NB4 (cell line): Measurements from ENCODE around the gene METAP1D.

ENCODE experiments used
- DNase-seq: peaks from one replicate; pipeline ENCODE4 v3.0.0; 2010; ENCODE audit warnings: low read depth
- H3K4me3 ChIP-seq: one replicate; pipeline ENCODE4 v1.5.1; 2011; ENCODE audit warnings: mild to moderate bottlenecking, low read depth, low read length, moderate library complexity
- MYC ChIP-seq: IDR thresholded peaks from 2 replicates; pipeline ENCODE4 v1.6.1; 2011; ENCODE audit warnings: low read depth, low read length
- POLR2A ChIP-seq: IDR thresholded peaks from 2 replicates; pipeline ENCODE4 v1.6.1; 2011; ENCODE audit warnings: mild to moderate bottlenecking; ENCODE audit not compliant: insufficient read length; ENCODE audit errors: extremely low read depth
- TF ChIP-seq, protein P1 (sequence below): IDR thresholded peaks from one replicate; pipeline ENCODE4 v1.5.1; 2012; ENCODE audit warnings: low read depth, low read length
- TF ChIP-seq, protein P2 (sequence below): IDR thresholded peaks from 2 replicates; pipeline ENCODE4 v1.6.1; 2011; ENCODE audit warnings: low read depth, low read length

Gene METAP1D

DNA sequence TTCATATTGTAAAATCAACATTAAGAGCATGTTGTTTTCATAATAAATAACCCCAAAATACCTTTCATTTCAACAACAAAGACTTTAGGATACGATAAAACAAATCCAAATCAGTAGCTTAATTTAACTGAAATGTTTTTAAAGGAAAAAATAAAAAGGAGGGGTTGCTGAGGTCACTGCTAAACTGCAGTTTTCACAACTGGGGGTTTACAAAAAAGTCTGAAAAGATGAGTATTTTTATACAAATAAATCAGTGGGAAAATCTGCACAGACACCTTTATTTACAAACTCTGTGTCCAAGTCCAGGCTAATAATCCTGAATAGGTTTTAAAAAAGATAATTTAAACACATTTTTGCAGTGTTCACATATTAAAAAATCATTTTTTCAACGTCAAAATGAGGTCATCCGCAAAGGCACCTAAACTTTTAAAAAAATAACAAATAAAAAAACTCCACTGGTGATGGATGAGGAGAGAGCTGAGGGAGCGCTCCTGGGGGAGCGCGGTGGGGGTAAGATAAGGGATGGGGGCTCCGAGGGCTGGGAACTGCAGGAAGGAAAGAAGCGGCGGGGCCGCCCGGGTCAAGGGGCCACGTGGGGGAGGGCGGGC is 99.8 kb downstream of the METAP1D start:
- peak overlapping the region; percentile 34 for H3K4me3 ChIP-seq
- TF ChIP-seq, protein P1, sequence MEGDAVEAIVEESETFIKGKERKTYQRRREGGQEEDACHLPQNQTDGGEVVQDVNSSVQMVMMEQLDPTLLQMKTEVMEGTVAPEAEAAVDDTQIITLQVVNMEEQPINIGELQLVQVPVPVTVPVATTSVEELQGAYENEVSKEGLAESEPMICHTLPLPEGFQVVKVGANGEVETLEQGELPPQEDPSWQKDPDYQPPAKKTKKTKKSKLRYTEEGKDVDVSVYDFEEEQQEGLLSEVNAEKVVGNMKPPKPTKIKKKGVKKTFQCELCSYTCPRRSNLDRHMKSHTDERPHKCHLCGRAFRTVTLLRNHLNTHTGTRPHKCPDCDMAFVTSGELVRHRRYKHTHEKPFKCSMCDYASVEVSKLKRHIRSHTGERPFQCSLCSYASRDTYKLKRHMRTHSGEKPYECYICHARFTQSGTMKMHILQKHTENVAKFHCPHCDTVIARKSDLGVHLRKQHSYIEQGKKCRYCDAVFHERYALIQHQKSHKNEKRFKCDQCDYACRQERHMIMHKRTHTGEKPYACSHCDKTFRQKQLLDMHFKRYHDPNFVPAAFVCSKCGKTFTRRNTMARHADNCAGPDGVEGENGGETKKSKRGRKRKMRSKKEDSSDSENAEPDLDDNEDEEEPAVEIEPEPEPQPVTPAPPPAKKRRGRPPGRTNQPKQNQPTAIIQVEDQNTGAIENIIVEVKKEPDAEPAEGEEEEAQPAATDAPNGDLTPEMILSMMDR: no peak
- TF ChIP-seq MYC: no peak
- DNase-seq: no peak

DNA sequence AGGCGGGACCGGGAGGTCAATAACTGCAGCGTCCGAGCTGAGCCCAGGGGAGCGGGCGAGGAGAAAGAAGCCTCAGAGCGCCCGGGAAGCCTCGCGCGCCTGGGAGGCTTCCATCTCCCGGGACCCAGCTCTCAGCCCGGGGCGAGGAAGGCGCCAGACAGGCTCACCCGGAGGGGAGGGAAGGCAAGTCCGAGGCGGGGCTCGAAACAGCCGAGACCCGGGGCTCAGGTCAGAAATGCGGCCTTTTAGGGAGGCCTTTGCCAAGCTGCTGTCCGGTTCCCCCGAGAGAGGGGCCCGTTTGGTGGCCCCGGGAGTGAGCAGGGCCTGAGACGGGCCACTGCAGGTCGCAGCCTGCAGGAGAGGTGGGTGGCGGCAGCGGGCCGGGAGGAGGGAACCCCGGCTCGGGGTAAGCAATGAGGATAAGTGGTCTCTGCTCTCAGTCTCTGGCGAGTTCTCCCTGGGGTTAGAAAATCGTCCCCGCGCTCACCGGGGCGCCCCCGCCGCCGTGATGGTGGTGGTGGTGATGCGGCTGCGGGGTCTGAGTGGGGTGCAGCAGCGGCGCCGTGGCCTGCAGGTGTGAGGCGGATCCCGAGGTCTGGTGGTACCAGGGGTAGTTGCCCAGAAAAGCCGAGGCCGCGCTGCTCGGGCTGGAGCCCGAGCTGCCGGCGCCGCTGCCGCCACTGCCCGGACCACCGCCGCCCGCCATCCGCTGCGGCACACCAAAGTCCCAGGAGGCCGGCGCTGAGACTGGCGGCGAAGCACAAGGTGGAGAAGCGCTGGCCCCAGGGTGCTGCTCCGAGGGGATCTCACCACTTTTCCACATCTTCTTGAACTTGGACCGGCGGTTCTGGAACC is 100.6 kb downstream of the METAP1D start:
- peak overlapping the region; percentile 16 for H3K4me3 ChIP-seq
- TF ChIP-seq POLR2A (no peak), MYC (no peak)
- TF ChIP-seq, protein P2, sequence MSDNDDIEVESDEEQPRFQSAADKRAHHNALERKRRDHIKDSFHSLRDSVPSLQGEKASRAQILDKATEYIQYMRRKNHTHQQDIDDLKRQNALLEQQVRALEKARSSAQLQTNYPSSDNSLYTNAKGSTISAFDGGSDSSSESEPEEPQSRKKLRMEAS: no peak
- TF ChIP-seq, protein P1: no peak
- peak; percentile 80 for DNase-seq

DNA sequence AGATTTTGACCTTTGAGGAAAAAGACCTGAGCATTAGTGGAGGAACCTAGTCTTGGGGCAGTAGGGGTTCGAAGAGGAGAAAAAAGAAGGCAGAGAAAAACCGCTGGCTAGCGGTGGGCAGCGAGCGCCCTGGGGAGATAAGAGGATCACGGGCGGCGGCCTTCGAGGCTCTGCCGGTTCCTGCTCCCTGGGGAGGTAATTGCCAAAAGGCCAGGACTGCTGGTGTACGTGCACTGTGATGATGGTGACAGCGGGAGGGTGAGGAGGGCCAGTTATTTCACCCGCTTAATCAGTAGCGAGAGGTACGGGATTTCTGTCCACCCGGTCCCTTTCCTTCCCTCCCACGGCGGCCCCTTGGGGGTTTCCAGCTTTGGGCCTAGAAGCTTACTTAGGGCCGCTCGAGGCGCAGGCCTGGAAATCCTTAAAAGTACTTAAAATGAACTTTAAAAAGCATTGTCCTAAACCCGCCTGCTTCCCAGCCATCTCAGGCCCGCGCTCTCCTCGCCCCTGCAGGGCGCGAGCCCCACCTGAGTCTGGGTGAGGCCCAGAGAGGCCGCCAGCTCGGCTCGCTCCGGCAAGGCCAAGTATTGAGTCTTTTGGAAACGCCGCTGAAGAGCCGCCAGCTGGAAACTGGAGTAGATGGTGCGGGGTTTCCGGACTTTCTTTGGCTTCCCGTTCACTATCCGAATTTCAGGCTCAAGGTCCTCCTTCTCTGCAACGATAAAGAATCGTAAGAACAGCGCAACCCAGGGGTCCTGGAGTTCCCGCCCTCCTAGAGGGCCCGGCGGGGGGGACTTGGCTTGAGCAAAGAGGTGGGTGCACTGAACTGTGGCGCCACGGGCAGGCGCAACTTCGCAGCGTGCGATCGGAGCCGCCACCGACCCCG is 101.4 kb downstream of the METAP1D start:
- DNase-seq: peak; percentile 74
- TF ChIP-seq, protein P2: no peak
- TF ChIP-seq, protein P1: no peak
- TF ChIP-seq POLR2A: no peak
- no peak for TF ChIP-seq MYC
- H3K4me3 ChIP-seq: peak overlapping the region; percentile 64

DNA sequence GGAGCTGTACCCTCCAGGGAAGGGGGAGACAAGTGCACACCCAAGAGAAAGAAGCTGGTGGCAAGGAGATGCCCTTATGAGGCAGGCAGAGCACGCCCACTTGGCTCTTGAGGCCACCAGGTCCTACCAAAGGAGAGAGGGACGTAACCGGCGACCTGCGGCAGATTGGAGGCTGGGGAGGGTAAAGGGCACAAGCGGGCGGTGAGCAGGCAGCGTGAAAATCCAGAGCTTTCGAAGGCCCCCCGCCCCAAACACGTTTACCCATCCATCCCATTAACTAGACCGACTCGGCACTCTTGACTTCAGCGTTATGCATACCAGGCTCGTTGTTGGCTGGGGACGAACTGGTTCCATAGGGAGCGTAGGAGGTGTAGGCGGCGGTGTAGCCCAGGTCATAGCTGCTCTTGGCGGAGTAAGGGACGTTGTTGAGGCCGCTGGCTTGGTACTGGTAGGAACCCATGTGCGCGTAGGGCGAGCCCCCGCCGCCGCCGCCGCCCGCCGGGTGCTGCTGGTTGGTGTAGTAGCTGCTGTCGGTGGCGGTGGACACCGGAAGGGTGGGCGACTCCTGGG is 102.2 kb downstream of the METAP1D start:
- TF ChIP-seq, protein P1: no peak
- TF ChIP-seq POLR2A: no peak
- TF ChIP-seq, protein P2: no peak
- peak; percentile 74 for DNase-seq
- peak overlapping the region; percentile 64 for H3K4me3 ChIP-seq

DNA sequence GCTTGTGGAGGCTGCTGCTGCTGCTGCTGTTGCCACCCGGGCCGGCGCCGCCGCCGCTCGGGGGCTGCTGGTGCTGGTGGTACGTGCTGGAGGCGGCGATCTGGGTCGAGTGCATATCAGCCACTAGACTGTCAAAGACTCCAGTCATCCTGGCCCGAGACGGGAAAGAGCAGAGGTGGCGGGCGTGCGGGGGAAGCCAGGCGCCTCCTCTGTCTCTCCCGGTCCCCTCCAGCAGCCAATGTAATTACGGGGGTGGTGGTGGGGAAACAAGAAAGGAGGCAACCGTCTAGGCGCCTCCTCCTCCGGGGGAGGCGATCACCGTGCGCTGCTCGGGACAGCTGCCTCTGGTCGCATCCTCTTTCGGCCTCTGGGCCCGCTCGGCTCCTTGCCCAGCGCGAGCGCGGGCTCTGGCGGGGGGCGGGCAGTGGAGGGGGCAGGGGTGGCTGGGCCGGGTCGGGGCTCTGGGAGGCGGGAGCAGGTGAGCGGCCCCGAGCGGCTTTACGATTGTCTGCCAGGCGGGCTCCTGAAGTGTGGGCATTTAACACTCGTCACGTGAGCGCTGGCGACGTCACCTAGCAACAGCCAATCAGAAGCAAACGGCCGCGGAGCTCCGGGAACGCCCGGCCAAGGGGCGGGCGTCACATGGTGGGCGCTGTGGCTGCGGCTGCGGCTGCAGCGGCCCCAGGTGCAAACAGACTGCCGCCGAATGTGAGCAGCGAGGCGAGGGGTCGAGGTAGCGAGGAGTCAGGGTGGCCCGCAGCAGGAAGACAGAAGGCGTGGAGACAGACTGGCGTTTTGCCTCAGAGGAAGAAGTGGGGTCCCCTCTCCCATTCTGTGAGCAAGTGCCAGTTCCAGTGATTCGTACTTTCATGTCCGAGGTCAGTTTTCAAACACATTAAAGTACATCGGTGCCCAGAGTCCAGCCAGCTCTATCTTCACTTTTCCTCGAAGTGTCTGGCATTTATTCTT is 102.9 kb downstream of the METAP1D start, which contains the start of gene DLX2:
DLX2 (minus strand) TSS at position 510 of the 969 bp plus-strand sequence; CDS start at position 148, 362 bp downstream.
- TF ChIP-seq, protein P2: peak; percentile 91
- TF ChIP-seq MYC (peak; percentile 69), POLR2A (peak; percentile 8)
- TF ChIP-seq, protein P1: no peak
- peak within 1 kb of the TSS; percentile 64 for H3K4me3 ChIP-seq
- DNase-seq: peak; percentile 93
